Measurements from ENCODE around the gene TBCCD1.

GRCh38 chr3:186614266-186614596 is 47.1 kb upstream of the TBCCD1 start:
- no peak for TF ChIP-seq EZH2 (IDR thresholded peaks at IDR 0.05; ENCODE audit: low read depth)
- no peak for TF ChIP-seq CTCF (conservative IDR thresholded peaks at IDR 0.05)
